ENCODE data around the gene RAE1. TPM values are rescaled to one million over a fixed set of nuclear protein-coding genes. Genes with fewer than 3 reads are reported as not detected.

Gene RAE1
- total and polyA plus RNA-seq, 8 donors: 16.4 to 55.5 (median 49.5) TPM

DNA sequence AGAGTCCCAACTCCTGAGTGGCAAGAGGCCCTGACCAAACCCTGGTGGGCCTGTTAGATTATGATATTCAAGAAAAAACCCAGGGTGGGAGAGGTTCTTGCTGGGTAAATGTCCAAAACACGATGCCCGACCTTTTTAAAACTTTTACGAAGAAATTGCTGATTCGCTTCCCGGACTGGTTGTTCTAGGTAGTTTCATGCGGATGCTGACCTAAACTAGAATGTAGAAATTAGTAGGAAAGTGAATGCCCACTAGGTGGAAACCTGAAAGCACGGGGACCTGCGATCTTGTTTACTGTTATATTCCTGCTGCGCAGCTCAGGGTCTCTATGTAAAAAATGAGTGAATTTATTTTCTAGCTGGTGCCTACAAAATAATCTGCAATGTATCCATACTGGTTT is 2.3 kb downstream of the RAE1 start:
- intact Hi-C loops (cut with DNase I): no loop called here
- H3K9me3 ChIP-seq: no peaks in the 10 kb centered on the region
- H3K36me3 ChIP-seq: no peaks in the 10 kb centered on the region
- H3K27me3 ChIP-seq: peaks cover 0 to 7% of the 10 kb centered on the region in 2 donors
- no peak overlapping the region for H3K27ac ChIP-seq
- peaks cover 7 to 18% of the 10 kb centered on the region in 2 donors for H3K4me1 ChIP-seq
- DNase-seq (no peak), ATAC-seq (no peak)
- no peak for TF ChIP-seq CTCF (IDR thresholded peaks at IDR 0.05)
- H3K4me3 ChIP-seq: no peak overlapping the region

GRCh38 chr20:57361517-57361916 is 10.5 kb downstream of the RAE1 start:
- no peak for ATAC-seq
- TF ChIP-seq CTCF (IDR thresholded peaks at IDR 0.05): no peak
- Histone ChIP-seq H3K36me3 (peaks cover 0 to 54% of the 10 kb centered on the region in 2 donors), H3K4me3 (no peak overlapping the region), H3K9me3 (no peaks in the 10 kb centered on the region), H3K27ac (no peak overlapping the region), H3K27me3 (no peaks in the 10 kb centered on the region), H3K4me1 (no peaks in the 10 kb centered on the region)
- DNase-seq: no peak
- intact Hi-C loops (cut with DNase I): no loop called here

DNA sequence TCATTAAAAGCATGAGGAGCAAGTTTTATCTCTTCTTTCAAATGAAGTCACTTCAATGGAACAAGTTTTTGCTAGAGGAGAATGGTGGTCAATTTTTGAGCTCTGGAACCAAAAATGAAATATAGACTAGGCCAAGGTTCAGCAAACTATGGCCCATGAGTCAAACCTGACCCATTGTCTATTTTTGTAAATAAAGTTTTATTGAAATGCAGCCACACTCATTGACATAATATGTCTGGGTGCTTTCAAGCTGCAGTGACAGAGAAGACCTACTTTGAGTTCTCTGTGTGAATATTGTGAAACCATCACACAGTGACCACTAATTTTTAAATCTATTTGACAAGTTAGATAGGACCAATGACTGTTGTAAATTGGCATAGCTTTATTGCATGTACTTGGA is 13.4 kb downstream of the RAE1 start:
- Histone ChIP-seq H3K4me1 (no peaks in the 10 kb centered on the region), H3K27ac (no peak overlapping the region), H3K9me3 (no peaks in the 10 kb centered on the region), H3K36me3 (peaks cover 0 to 83% of the 10 kb centered on the region in 2 donors), H3K27me3 (no peaks in the 10 kb centered on the region), H3K4me3 (no peak overlapping the region)
- intact Hi-C loops (cut with DNase I): no loop called here
- no peak for DNase-seq
- TF ChIP-seq CTCF (IDR thresholded peaks at IDR 0.05): no peak
- no peak for ATAC-seq

GRCh38 chr20:57369596-57369995 is 18.5 kb downstream of the RAE1 start:
- intact Hi-C loops (cut with DNase I): no loop called here
- ATAC-seq (peak; percentile 18), DNase-seq (peak in 1 of 4 donors; percentile 14)
- no peak overlapping the region for H3K4me3 ChIP-seq
- H3K9me3 ChIP-seq: no peaks in the 10 kb centered on the region
- H3K27me3 ChIP-seq: no peaks in the 10 kb centered on the region
- no peak overlapping the region for H3K27ac ChIP-seq
- peaks cover 0 to 9% of the 10 kb centered on the region in 2 donors for H3K4me1 ChIP-seq
- H3K36me3 ChIP-seq: peaks cover 0 to 100% of the 10 kb centered on the region in 2 donors
- no peak for TF ChIP-seq CTCF (IDR thresholded peaks at IDR 0.05)

- Histone ChIP-seq H3K9me3 (no peaks in the 10 kb centered on the region), H3K4me3 (no peak overlapping the region), H3K36me3 (peaks cover 0 to 100% of the 10 kb centered on the region in 2 donors), H3K4me1 (peaks cover 0 to 16% of the 10 kb centered on the region in 2 donors), H3K27me3 (no peaks in the 10 kb centered on the region), H3K27ac (no peak overlapping the region)
- DNase-seq: peak in 1 of 4 donors; percentile 59
- TF ChIP-seq CTCF (IDR thresholded peaks at IDR 0.05): no peak
- no peak for ATAC-seq
- intact Hi-C loops (cut with DNase I): no loop called here
These were observed 19.3 kb downstream of the RAE1 start for GRCh38 chr20:57370316-57370715.

Measured in left lung (tissue), 10 donors.